K562 (cell line): ENCODE results near the gene PLAGL1.

ENCODE experiments used
- EZH2 ChIP-seq: IDR thresholded peaks from 2 replicates; pipeline ENCODE4 v1.6.1; 2012; ENCODE audit warnings: low read depth, mild to moderate bottlenecking, inconsistent platforms, low read length, borderline replicate concordance
- MAFG ChIP-seq: fragments of 450-650 bp; conservative IDR thresholded peaks from 2 replicates; pipeline ENCODE4 v1.6.1; 2016; ENCODE audit warnings: missing genetic modification characterization, missing compliant biosample characterization
- ZNF146 ChIP-seq: IDR thresholded peaks from one replicate; pipeline ENCODE4 v1.6.1; 2018; ENCODE audit warnings: missing compliant biosample characterization; ENCODE audit not compliant: unreplicated experiment

DNA sequence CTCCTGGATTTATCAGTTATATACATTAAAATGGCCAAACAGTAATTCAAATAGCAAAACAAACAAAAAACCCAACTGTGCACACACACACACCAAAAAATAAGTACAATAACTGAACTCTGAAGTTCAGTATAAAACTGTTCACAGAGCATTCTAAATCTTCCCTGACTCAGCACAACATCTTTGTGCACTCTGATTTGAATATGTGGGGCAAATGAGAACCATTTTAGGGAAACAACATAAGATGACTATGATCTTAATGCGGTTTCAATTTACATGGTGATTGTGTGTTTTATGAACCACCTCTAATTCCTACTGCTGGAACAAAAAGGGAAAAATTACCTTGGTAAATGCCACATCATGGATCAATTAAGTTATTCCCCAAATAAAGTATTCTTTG lies 41.7 kb downstream of the PLAGL1 start:
- no peak for TF ChIP-seq ZNF146 (CRISPR knock-in tag)
- peak; percentile 77 for TF ChIP-seq MAFG
- TF ChIP-seq EZH2: no peak
